HL-60 (cell line): Measurements from ENCODE around the gene PRR20E.

Source experiments
- CTCF ChIP-seq: IDR thresholded peaks from one replicate; pipeline ENCODE4 v1.5.1; 2011; ENCODE audit warnings: low read length, control low read depth, inconsistent platforms; ENCODE audit not compliant: insufficient read depth
- GABPA ChIP-seq: IDR thresholded peaks from 2 replicates; pipeline ENCODE4 v1.6.1; 2012; ENCODE audit warnings: low read depth

GRCh38 chr13:57128909-57129308 lies 38.1 kb upstream of the PRR20E start:
- TF ChIP-seq GABPA (no peak), CTCF (no peak)
